AG09309 (cell line): ENCODE data around the gene AP5B1.

Experiments
- DNase-seq: peaks from one replicate; pipeline ENCODE4 v3.0.0-alpha.2; 2010; ENCODE audit warnings: low read depth
- H3K4me3 ChIP-seq: 2 replicates; pipeline ENCODE4 v1.5.1; 2011; ENCODE audit warnings: mild to moderate bottlenecking, low read depth, low read length, moderate library complexity; ENCODE audit not compliant: control insufficient read depth
- CTCF ChIP-seq: IDR thresholded peaks from 2 replicates; pipeline ENCODE4 v1.5.1; 2011; ENCODE audit warnings: mild to moderate bottlenecking, low read depth, low read length, inconsistent platforms; ENCODE audit not compliant: insufficient read depth, control insufficient read depth; ENCODE audit errors: missing control alignments

AP5B1 gene, protein sequence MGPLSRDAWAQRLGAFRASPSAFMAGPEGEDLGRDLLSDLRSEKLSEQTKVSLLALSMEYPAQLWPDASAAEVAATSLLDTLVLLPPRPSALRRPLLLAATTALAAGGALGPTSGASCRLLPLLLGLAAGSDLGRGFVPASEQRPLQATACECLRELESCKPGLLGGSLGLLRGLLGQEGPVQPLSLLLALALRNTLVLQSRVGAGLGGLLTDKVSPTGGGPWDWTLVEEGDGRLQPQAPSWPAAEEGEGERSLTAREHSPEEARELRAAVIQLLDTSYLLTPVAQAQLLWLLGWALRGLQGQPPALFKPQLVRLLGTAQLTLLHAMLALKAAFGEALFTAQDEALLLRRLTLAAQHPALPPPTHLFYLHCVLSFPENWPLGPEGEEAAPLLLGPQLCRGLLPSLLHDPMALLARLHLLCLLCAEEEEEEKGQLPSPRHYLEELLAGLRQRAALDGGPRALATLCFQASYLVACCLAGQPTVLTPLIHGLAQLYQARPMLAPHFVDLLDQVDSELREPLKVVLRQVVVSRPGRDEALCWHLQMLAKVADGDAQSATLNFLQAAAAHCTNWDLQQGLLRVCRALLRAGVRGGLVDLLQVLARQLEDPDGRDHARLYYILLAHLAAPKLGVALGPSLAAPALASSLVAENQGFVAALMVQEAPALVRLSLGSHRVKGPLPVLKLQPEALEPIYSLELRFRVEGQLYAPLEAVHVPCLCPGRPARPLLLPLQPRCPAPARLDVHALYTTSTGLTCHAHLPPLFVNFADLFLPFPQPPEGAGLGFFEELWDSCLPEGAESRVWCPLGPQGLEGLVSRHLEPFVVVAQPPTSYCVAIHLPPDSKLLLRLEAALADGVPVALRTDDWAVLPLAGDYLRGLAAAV

DNA sequence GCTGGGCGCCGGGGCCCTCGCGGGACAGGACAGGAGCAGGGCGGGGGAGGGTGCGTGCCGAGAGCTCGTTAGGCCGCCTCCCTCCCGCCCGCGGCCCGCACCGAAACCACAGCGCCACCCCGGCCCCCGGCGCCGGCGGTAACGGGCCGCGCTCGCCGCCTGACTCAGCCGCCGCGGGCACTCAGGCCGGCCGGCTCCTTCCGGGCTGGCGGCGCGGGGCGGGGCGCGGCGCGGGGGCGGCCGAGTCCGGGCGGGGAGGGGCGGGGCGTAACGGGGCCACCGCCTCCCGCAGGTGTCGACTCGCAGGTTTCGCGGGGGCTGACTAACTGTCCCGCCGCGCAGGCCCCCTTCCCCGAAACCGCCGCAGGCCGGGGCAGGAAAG lies at the start of gene AP5B1:
Gene AP5B1, minus strand, starts transcription at position 207 of the 382 bp plus-strand sequence. CDS start 385 bp downstream, outside the sequence.
- no peak for TF ChIP-seq CTCF
- DNase-seq = no peak
- peak within 1 kb of the TSS; percentile 96 for H3K4me3 ChIP-seq

DNA sequence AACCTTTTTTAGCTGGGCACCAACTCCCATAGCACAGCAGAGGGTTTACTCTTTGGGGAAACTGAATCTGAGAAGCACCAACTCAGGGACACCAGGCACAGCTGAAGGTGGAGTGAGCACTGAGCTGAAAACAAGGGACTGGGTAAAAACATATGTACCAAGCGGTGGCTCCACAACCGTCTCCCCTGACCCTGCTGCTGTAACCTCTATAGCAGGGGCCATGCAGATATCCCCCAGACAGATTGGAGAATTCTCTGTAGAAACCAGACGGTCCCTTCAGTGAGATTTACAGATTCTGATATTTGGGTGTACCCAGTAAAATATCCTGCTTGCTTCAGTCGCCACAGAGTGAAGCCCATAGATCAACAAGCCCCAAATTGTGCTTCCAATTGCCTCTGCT lies 48.7 kb upstream of the AP5B1 start:
- no peak for TF ChIP-seq CTCF
- no peak overlapping the region for H3K4me3 ChIP-seq
- DNase-seq = no peak

DNA sequence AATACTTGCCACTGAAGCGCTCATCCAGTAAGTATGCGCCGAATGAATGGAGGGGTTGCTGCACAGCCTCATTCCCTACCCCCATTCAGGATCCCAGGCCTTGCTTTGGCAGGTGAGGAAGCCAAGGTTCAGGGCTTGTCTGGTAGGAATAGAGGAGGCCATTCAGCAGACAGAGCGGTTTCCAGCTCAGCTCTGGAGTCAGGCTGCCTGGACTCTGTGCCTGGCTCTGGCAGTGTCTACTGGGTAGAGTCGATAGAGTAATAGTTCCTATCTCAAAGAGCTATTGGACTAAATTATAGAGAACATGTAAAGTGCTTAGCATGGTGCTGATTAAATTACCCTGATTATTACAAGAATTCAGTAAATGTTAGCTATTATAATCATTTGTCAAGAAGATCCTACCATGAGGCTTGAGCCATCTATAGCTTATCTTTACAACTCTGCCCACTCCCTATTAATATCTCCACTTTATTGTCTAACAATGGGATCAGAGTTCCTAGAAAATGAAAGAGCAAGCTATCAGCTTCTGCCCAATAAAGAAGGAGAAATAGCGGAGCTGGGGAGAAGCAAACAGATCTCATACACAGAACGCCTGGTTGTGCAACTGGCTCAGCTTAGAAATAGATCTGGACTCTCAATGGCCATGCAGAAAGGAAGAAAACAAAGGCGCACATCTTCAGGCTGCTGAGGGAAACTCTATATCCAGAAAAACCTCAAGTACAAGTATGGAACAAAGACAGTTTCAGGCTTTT lies 46.4 kb upstream of the AP5B1 start:
- H3K4me3 ChIP-seq = no peak overlapping the region
- no peak for DNase-seq
- no peak for TF ChIP-seq CTCF

GRCh38 chr11:65822776-65823528 lies 42.2 kb upstream of the AP5B1 start:
- no peak for DNase-seq
- H3K4me3 ChIP-seq = no peak overlapping the region
- no peak for TF ChIP-seq CTCF

- no peak for DNase-seq
- no peak for TF ChIP-seq CTCF
- H3K4me3 ChIP-seq = no peak overlapping the region
Measured at GRCh38 chr11:65821107-65821506, 40.3 kb upstream of the AP5B1 start.
